NCI-H2029 (cell line): Measurements from ENCODE around the gene DDX51.
A peak's percentile ranks its signal among the peaks of the same experiment; 100 is the strongest.

ENCODE experiments used
- DNase-seq: peaks from one replicate; lab custom pipeline; 2025; lab: John Stamatoyannopoulos, UW

Gene DDX51, protein sequence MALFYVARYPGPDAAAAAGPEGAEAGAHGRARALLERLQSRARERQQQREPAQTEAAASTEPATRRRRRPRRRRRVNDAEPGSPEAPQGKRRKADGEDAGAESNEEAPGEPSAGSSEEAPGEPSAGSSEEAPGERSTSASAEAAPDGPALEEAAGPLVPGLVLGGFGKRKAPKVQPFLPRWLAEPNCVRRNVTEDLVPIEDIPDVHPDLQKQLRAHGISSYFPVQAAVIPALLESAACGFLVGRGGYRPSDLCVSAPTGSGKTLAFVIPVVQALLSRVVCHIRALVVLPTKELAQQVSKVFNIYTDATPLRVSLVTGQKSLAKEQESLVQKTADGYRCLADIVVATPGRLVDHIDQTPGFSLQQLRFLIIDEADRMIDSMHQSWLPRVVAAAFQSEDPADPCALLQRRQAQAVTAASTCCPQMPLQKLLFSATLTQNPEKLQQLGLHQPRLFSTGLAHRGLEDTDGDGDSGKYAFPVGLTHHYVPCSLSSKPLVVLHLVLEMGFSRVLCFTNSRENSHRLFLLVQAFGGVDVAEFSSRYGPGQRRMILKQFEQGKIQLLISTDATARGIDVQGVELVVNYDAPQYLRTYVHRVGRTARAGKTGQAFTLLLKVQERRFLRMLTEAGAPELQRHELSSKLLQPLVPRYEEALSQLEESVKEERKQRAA

DNA sequence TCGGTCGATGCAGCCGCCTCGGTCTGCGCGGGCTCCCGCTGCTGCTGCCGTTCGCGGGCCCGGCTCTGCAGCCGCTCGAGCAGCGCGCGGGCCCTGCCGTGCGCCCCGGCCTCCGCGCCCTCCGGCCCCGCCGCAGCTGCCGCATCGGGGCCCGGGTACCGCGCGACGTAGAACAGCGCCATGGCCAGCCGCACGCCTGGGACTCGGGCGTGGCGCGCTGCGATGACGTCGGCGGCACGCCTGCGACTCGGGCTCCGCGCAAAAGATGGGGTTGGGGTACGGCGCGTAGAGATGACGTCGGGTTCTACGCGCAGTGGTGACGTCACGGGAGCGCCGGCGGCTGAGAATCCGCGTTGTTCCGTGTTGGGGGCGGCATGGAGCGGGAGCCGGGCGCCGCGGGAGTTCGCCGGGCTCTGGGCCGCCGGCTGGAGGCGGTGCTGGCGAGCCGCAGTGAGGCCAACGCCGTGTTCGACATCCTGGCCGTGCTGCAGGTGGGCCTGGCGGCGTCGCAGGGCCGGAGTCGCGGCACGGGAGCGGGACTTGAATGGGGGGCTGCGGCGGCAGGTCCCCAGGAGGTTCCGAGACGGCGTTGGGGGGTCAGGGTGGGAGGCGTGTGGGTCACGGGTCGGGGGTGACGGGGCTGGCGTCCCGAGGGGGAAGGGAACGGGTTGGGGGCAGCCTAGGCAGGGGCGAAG is at the start of gene DDX51, which contains the start of gene NOC4L:
Gene DDX51, minus strand, starts transcription at position 205 of the 695 bp plus-strand sequence. Its CDS starts 23 bp downstream, at position 182.
Gene NOC4L, plus strand, starts transcription at position 343 of the 695 bp plus-strand sequence. Its CDS starts 32 bp downstream, at position 375.
- DNase-seq: peak; percentile 87

GRCh38 chr12:132191715-132192553 is 47.8 kb upstream of the DDX51 start:
- no peak for DNase-seq

- no peak for DNase-seq
Measured at GRCh38 chr12:132190834-132191500, 46.8 kb upstream of the DDX51 start.

- no peak for DNase-seq
Measured at GRCh38 chr12:132190012-132190755, 46.1 kb upstream of the DDX51 start.

DNA sequence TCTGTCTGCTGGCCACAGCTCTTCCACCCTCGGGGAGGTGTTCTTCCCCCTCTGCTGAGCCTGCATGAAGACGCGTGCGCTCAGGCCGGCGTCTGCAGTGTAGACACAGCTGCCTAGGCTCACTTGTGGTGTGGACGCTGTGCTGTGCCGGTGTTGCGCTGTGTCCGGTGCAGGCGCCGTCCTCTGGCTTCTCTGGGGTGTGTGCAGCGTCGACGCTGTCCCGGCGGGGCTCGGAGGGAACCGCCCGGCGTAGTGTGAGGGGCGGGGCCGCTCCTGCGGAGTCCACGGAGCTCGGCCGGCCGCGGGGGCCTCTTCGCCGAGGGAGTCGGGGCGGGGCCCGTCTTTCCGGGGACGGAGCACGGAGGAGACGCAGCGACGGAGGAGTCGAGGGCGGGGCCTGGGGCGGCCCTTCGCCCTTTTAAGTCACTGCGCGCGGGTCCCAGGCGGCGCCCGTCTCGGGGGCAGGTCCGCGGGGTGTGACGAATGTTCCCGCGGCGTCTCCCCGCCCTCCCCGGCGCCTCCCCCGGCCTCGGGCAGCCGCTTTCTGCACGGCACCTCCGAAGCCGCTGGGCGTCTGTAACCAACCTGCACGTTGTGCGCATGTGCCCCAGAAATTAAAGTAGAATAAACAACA is 45.4 kb upstream of the DDX51 start:
- DNase-seq: peak; percentile 49

DNA sequence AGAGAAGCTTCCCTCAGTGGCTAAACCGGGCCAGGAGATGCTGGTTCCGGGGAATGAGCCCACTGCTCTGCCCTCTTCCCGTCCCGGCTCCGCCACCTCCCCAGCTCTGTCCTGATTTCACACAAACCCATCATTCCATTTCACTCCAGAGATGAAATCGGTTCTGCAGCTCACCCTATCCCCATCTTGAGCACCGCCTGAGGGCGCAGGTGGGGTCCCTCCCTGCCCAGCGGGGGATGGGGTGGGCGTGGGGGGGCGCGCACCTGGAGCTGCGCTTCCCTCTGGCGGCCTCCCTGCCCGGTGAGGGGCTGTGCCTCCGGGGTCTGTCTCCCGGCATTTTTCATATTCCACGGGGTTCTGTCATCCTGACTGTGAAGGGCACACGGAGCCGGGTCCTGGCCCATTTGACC is 44.8 kb upstream of the DDX51 start:
- no peak for DNase-seq

GRCh38 chr12:132188451-132188901 is 44.4 kb upstream of the DDX51 start:
- no peak for DNase-seq

GRCh38 chr12:132187646-132188450 is 43.7 kb upstream of the DDX51 start:
- DNase-seq: no peak

DNA sequence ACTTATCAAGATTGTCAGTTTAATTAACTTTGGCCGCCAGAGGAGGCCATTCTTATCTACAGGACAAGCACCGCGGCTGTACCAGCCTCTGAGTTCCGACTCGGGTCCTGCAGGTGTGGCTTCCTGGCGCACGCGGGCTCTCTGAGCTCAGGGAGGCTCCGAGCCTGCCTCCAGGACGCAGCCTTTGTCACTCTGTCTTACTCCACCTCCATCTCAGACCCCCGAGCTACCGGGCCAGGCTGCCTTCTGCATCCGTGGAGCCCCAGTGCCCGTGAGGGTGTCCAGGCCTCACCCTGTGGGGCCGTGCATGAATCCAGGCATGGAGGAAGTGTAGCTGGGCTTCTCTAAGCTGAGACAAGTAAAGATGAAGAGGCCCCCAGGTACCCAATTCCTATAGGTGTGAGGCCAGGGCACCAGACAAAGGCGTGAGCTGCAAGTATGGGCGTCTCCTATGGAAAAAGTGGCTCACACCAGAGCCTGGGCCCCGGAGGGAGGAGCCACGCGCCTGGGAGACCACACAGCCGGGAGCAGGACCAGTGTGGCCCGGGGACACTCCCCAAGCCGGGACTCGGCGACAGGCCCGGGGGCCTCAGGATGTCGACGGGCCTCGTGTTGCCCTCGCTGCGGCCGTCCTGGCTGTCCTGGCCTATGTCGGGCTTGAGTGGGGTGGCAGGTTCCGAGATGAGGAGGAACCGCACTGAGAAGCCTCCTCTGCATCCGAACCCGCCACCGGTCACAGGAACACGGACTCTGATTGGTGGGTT is 42.9 kb upstream of the DDX51 start:
- no peak for DNase-seq

- no peak for DNase-seq
Measured at GRCh38 chr12:132186208-132186856, 42.2 kb upstream of the DDX51 start.

DNA sequence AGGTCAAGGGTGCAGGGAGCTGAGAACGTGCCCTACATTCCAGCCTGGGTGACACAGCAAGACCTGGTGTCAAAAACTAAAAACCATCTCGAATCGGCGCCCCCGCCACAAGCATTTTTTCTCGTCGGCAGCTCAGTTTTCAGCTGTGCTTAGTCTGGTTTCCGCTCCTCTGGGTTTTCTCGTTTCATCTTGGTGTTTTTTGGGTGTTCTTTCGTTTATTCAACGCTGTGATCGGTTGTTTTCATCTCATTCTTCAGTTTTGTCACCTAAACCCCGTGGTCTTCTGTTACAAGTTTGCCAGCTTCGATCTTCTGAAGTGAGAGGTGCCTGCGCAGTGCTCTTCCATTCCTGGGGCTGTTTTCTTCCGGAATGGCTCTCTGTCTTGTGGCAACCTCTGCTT is 41.6 kb upstream of the DDX51 start:
- DNase-seq: no peak

- DNase-seq: no peak
Measured at GRCh38 chr12:132182711-132183365, 38.7 kb upstream of the DDX51 start.

- no peak for DNase-seq
Measured at GRCh38 chr12:132182206-132182710, 38.1 kb upstream of the DDX51 start.

DNA sequence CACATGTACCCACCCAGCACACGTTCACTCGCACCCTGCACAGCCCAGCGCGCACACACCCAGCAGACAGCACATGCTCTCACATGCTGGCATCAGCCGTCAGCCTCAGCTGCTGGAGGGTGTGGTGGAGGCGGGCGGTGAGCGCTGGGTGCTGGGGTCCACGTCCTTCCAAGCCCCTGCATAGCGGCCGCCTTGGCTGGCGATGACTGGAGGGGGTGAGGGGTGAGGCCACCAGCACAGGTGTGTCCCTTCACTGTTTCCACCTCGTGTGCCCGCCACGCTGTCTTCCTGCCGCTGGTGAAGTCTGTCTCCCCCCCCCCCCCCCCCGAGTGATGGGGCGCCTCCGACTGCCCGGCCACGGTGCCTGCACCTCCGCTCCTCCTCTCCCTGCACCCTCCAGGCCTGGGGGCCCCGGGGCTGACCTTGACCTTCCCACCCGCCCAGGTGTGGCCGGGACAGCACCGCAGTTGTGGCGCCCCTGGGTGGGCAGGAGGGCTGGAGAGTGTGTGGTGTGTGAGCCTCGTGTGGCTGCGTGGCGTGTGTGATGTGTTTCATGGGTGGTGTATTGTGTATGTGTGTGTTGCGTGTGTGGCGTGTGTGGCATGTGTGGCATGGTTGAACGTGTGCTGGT is 37.6 kb upstream of the DDX51 start:
- DNase-seq: no peak

GRCh38 chr12:132180648-132181546 is 36.8 kb upstream of the DDX51 start:
- DNase-seq: no peak
